Keratinocyte (primary cell): ENCODE results near the gene NTF4. TPM values are rescaled to one million over a fixed set of nuclear protein-coding genes. Genes with fewer than 3 reads are reported as not detected.

Experiments
- DNase-seq: peaks from one replicate; pipeline ENCODE4 v3.0.0-alpha.2; 2011; ENCODE audit warnings: low read depth, missing footprints, low spot score
- FAIRE-seq: peaks from 2 replicates; lab custom pipeline; 2011; peaks lifted over from hg19 to GRCh38; lab: Jason Lieb, UNC
- H2AFZ ChIP-seq: 2 replicates; pipeline ENCODE4 v1.6.0; 2012; ENCODE audit warnings: low read length, control low read depth, inconsistent platforms; ENCODE audit not compliant: control insufficient read depth
- H3K27ac ChIP-seq: 2 replicates; pipeline ENCODE4 v1.5.1; 2011; ENCODE audit warnings: low read length; ENCODE audit not compliant: control insufficient read depth, insufficient read depth
- H3K27me3 ChIP-seq: 3 replicates; pipeline ENCODE4 v1.6.0; 2011; ENCODE audit warnings: low read length; ENCODE audit not compliant: control insufficient read depth, insufficient read depth; ENCODE audit errors: extremely low read depth
- H3K36me3 ChIP-seq, 2 experiments: 2 replicates in 1 of 2; 3 replicates in 1 of 2; pipeline ENCODE4 v1.5.1; 2011; ENCODE audit warnings: low read length in 2 of 2, mild to moderate bottlenecking in 1 of 2; ENCODE audit not compliant: control insufficient read depth in 2 of 2, insufficient read depth in 2 of 2; ENCODE audit errors: extremely low read depth in 1 of 2
- H3K4me1 ChIP-seq: 3 replicates; pipeline ENCODE4 v1.5.1; 2011; ENCODE audit warnings: low read length; ENCODE audit not compliant: control insufficient read depth, insufficient read depth; ENCODE audit errors: extremely low read depth
- H3K4me2 ChIP-seq: 3 replicates; pipeline ENCODE4 v1.6.0; 2011; ENCODE audit warnings: low read depth, low read length; ENCODE audit not compliant: control insufficient read depth, insufficient read depth; ENCODE audit errors: extremely low read depth
- H3K4me3 ChIP-seq, 3 experiments: fragments of 200-600 bp in 1 of 3; sonication (generic) in 1 of 3; 2 replicates in 2 of 3; 3 replicates in 1 of 3; pipeline ENCODE4 v1.5.1; 2011 to 2016; ENCODE audit warnings: low read length in 3 of 3, mild to moderate bottlenecking in 3 of 3, control low read depth in 2 of 3, inconsistent platforms in 1 of 3, low read depth in 1 of 3, mixed read lengths in 1 of 3, mixed run types in 1 of 3, moderate library complexity in 1 of 3; ENCODE audit not compliant: control insufficient read depth in 2 of 3, insufficient read depth in 2 of 3; ENCODE audit errors: extremely low read depth in 1 of 3
- H3K79me2 ChIP-seq: 2 replicates; pipeline ENCODE4 v1.6.0; 2012; ENCODE audit warnings: low read length; ENCODE audit not compliant: control insufficient read depth, insufficient read depth
- H3K9ac ChIP-seq: 3 replicates; pipeline ENCODE4 v1.6.0; 2011; ENCODE audit warnings: low read length; ENCODE audit not compliant: control insufficient read depth, insufficient read depth; ENCODE audit errors: extremely low read depth
- H3K9me1 ChIP-seq: 3 replicates; pipeline ENCODE4 v1.6.0; 2011; ENCODE audit warnings: low read length; ENCODE audit not compliant: control insufficient read depth, insufficient read depth; ENCODE audit errors: extremely low read depth
- H3K9me3 ChIP-seq: 2 replicates; pipeline ENCODE4 v1.5.1; 2012; ENCODE audit warnings: low read depth, low read length; ENCODE audit not compliant: control insufficient read depth
- H4K20me1 ChIP-seq: 3 replicates; pipeline ENCODE4 v1.6.0; 2011; ENCODE audit warnings: low read length; ENCODE audit not compliant: control insufficient read depth, insufficient read depth; ENCODE audit errors: extremely low read depth
- CTCF ChIP-seq, 3 experiments: IDR thresholded peaks in 1 of 3; conservative IDR thresholded peaks in 1 of 3; optimal IDR thresholded peaks in 1 of 3; 2 replicates in 2 of 3; 3 replicates in 1 of 3; pipeline versions ENCODE3 to v1.5.1; 2011; ENCODE audit warnings: low read length in 3 of 3, mild to moderate bottlenecking in 3 of 3, moderate library complexity in 2 of 3, control low read depth in 1 of 3, inconsistent platforms in 1 of 3; ENCODE audit not compliant: insufficient read depth in 2 of 3; ENCODE audit errors: extremely low read depth in 1 of 3
- EZH2 ChIP-seq: IDR thresholded peaks from one replicate; pipeline ENCODE4 v1.6.1; 2012; ENCODE audit warnings: inconsistent platforms, mild to moderate bottlenecking, low read length, moderate library complexity
- dilution Hi-C: fragments of 300-500 bp; cut with MboI; formaldehyde crosslinking; loops from one replicate; pipeline ENCODE4 v1.7.0; 2020; ENCODE audit warnings: low sequenced_read_pairs; ENCODE audit not compliant: extremely low pct_ligation_motif_present
- polyA plus RNA-seq, 5 experiments: library from polyadenylated mRNA; depleted of rRNA in 3 of 5; stranded (reverse) in 3 of 5; stranded (forward) in 1 of 5; unstranded in 1 of 5; fragments of >200 nt; gene quantifications; 1 replicate in 1 of 5; 2 replicates in 3 of 5; 3 replicates in 1 of 5; pipeline versions ENCODE4 v1.2.1 to v1.2.3, GENCODE V29; 2011 to 2012; ENCODE audit warnings: missing spikeins in 2 of 5, low read depth in 1 of 5, low replicate concordance in 1 of 5

NTF4 gene
- polyA plus RNA-seq, 1 donor (not counting 4 experiments of a cell fraction or from before 2014, with no cell fraction given), result 8.3 TPM

GRCh38 chr19:49104229-49104864, 39.7 kb upstream of the NTF4 start:
- TF ChIP-seq EZH2 (no peak), CTCF (optimal IDR thresholded peaks at IDR 0.05 in 1 of 3, IDR thresholded peaks at IDR 0.05 in 1 of 3, conservative IDR thresholded peaks at IDR 0.05 in 1 of 3; ENCODE audit: extremely low read depth in 1 of 3, insufficient read depth in 2 of 3, low read length in 3 of 3) (no peak)
- H3K36me3 ChIP-seq, result peaks cover 45 to 46% of the 10 kb centered on the region in 2 experiments
- H3K9me3 ChIP-seq, result no peaks in the 10 kb centered on the region
- H3K27ac ChIP-seq, result no peak overlapping the region
- dilution Hi-C loops, result no loop called here
- no peak overlapping the region for H2AFZ ChIP-seq
- H3K79me2 ChIP-seq, result peaks cover 24% of the 10 kb centered on the region
- no peak overlapping the region for H3K9ac ChIP-seq
- no peaks in the 10 kb centered on the region for H3K27me3 ChIP-seq
- H3K9me1 ChIP-seq, result no peaks in the 10 kb centered on the region
- no peak for FAIRE-seq
- DNase-seq, result no peak
- H3K4me1 ChIP-seq, result peaks cover 2% of the 10 kb centered on the region
- H4K20me1 ChIP-seq, result peaks cover 21% of the 10 kb centered on the region
- H3K4me3 ChIP-seq, result no peak overlapping the region
- H3K4me2 ChIP-seq, result no peak overlapping the region

GRCh38 chr19:49103331-49104085, 38.9 kb upstream of the NTF4 start:
- Histone ChIP-seq H3K9me3 (no peaks in the 10 kb centered on the region), H3K27ac (no peak overlapping the region), H3K9me1 (no peaks in the 10 kb centered on the region), H3K4me1 (peaks cover 2% of the 10 kb centered on the region), H3K9ac (no peak overlapping the region), H2AFZ (no peak overlapping the region), H3K79me2 (peaks cover 31% of the 10 kb centered on the region), H3K4me2 (no peak overlapping the region), H4K20me1 (peaks cover 25% of the 10 kb centered on the region), H3K27me3 (no peaks in the 10 kb centered on the region), H3K4me3 (no peak overlapping the region), H3K36me3 (peaks cover 46 to 48% of the 10 kb centered on the region in 2 experiments)
- dilution Hi-C loops, result no loop called here
- DNase-seq (no peak), FAIRE-seq (no peak)
- TF ChIP-seq CTCF (optimal IDR thresholded peaks at IDR 0.05 in 1 of 3, IDR thresholded peaks at IDR 0.05 in 1 of 3, conservative IDR thresholded peaks at IDR 0.05 in 1 of 3; ENCODE audit: extremely low read depth in 1 of 3, insufficient read depth in 2 of 3, low read length in 3 of 3) (no peak), EZH2 (no peak)
